GM12878 (cell line): ENCODE measurements around the gene PEX6. TPM values are rescaled to one million over a fixed set of nuclear protein-coding genes. Genes with fewer than 3 reads are reported as not detected.

Experiments used
- ASH2L ChIP-seq: fragments of 300-600, 200-600 bp; sonication (generic); IDR thresholded peaks from 2 replicates; pipeline ENCODE4 v1.6.1; 2017; ENCODE audit warnings: low read depth, mild to moderate bottlenecking, borderline replicate concordance
- BMI1 ChIP-seq: fragments of 450-650 bp; IDR thresholded peaks from 2 replicates; pipeline ENCODE4 v1.6.1; 2016; ENCODE audit warnings: mild to moderate bottlenecking, moderate library complexity, borderline replicate concordance
- CBX5 ChIP-seq: sonication (generic); IDR thresholded peaks from 2 replicates; pipeline ENCODE4 v1.6.1; 2016; ENCODE audit warnings: low read depth, moderate library complexity, mild to moderate bottlenecking, inconsistent platforms
- CHD2 ChIP-seq: IDR thresholded peaks from 2 replicates; pipeline ENCODE4 v1.6.1; 2011; ENCODE audit warnings: low read depth, low read length, improper control_type of control experiment, borderline replicate concordance
- JUNB ChIP-seq: IDR thresholded peaks from 2 replicates; pipeline ENCODE4 v1.6.1; 2016; ENCODE audit warnings: antibody characterized with exemption, mild to moderate bottlenecking
- LARP7 ChIP-seq: fragments of 450-650 bp; IDR thresholded peaks from 2 replicates; pipeline ENCODE4 v1.6.1; 2017; ENCODE audit warnings: mild to moderate bottlenecking
- POLR2A ChIP-seq: IDR thresholded peaks from 2 replicates; pipeline ENCODE4 v1.6.1; 2011; ENCODE audit warnings: low read depth, mild to moderate bottlenecking, low read length
- RCOR1 ChIP-seq: conservative IDR thresholded peaks from 2 replicates; pipeline ENCODE4 v1.6.1; 2012; ENCODE audit warnings: low read depth, low read length, improper control_type of control experiment
- RFX5 ChIP-seq: IDR thresholded peaks from 2 replicates; pipeline ENCODE4 v1.6.1; 2011; ENCODE audit warnings: low read depth, low read length, improper control_type of control experiment
- SPI1 ChIP-seq: IDR thresholded peaks from 2 replicates; pipeline ENCODE4 v1.6.1; 2011; ENCODE audit warnings: low read depth, mild to moderate bottlenecking, low read length, moderate library complexity, borderline replicate concordance; ENCODE audit not compliant: insufficient read depth
- SREBF1 ChIP-seq: IDR thresholded peaks from 2 replicates; pipeline ENCODE4 v1.6.1; 2012; ENCODE audit warnings: mild to moderate bottlenecking, low read length
- STAT3 ChIP-seq: IDR thresholded peaks from 2 replicates; pipeline ENCODE4 v1.6.1; 2011; ENCODE audit warnings: low read depth, low read length, improper control_type of control experiment
- SUPT20H ChIP-seq: IDR thresholded peaks from 2 replicates; pipeline ENCODE4 v1.6.1; 2011; ENCODE audit warnings: low read depth, mild to moderate bottlenecking, low read length, moderate library complexity, borderline replicate concordance; ENCODE audit not compliant: control insufficient read depth
- SUZ12 ChIP-seq: fragments of 200-600 bp; sonication (generic); IDR thresholded peaks from one replicate; pipeline ENCODE4 v1.6.1; 2018; ENCODE audit warnings: antibody characterized with exemption, mild to moderate bottlenecking; ENCODE audit not compliant: unreplicated experiment
- TBL1XR1 ChIP-seq: IDR thresholded peaks from 2 replicates; pipeline ENCODE4 v1.6.1; 2012; ENCODE audit warnings: low read depth, low read length, improper control_type of control experiment
- TCF7 ChIP-seq: IDR thresholded peaks from 2 replicates; pipeline ENCODE4 v1.6.1; 2014; ENCODE audit warnings: antibody characterized with exemption, borderline replicate concordance
- ZBED1 ChIP-seq: IDR thresholded peaks from 2 replicates; pipeline ENCODE4 v1.6.1; 2016; ENCODE audit warnings: borderline replicate concordance
- ZNF24 ChIP-seq: fragments of 450-650 bp; IDR thresholded peaks from 2 replicates; pipeline ENCODE4 v1.6.1; 2017; ENCODE audit warnings: antibody characterized with exemption, mild to moderate bottlenecking
- ZNF384 ChIP-seq: IDR thresholded peaks from 2 replicates; pipeline ENCODE4 v1.6.1; 2012; ENCODE audit warnings: low read depth, mild to moderate bottlenecking, low read length, improper control_type of control experiment, borderline replicate concordance
- ZNF622 ChIP-seq: fragments of 450-650 bp; IDR thresholded peaks from 2 replicates; pipeline ENCODE4 v1.6.1; 2017; ENCODE audit warnings: mild to moderate bottlenecking, inconsistent platforms
- polyA plus RNA-seq, 11 experiments: library from polyadenylated mRNA; depleted of rRNA in 4 of 11; unstranded in 6 of 11; stranded (reverse) in 5 of 11; fragments of >200 nt; fragmentation: Nextera tagmentation in 4 of 11; fragmentation: Illumina TruSeq in 1 of 11; extraction: Ambion mirVana in 4 of 11; extraction: Trizol in 1 of 11; gene quantifications; 1 replicate in 1 of 11; 2 replicates in 10 of 11; pipeline versions ENCODE4 v1.2.1 to v1.2.3, GENCODE V29; 2011 to 2016; ENCODE audit warnings: inconsistent platforms in 2 of 11, missing spikeins in 2 of 11, low read depth in 1 of 11
- total RNA-seq, 4 experiments: library from RNA; depleted of rRNA in 3 of 4; stranded (reverse); fragments of >200 nt in 3 of 4; fragmentation: Illumina TruSeq in 1 of 4; extraction: Trizol in 1 of 4; gene quantifications; 2 replicates each; pipeline versions ENCODE4 v1.2.1 to v1.2.3, GENCODE V29; 2013 to 2021
- TF ChIP-seq, protein P1 (sequence below): fragments of 450-650 bp; IDR thresholded peaks from 2 replicates; pipeline ENCODE4 v1.6.1; 2017; ENCODE audit warnings: mild to moderate bottlenecking, moderate library complexity
- TF ChIP-seq, protein P2 (sequence below): IDR thresholded peaks from 2 replicates; pipeline ENCODE4 v1.6.1; 2012; ENCODE audit warnings: low read depth, low read length, improper control_type of control experiment
- TF ChIP-seq, protein P3 (sequence below): fragments of 450-650 bp; IDR thresholded peaks from 2 replicates; pipeline ENCODE4 v1.6.1; 2016; ENCODE audit warnings: mild to moderate bottlenecking
- TF ChIP-seq, protein P4 (sequence below): IDR thresholded peaks from 2 replicates; pipeline ENCODE4 v1.6.1; 2011; ENCODE audit warnings: low read depth, mild to moderate bottlenecking, low read length, moderate library complexity, borderline replicate concordance; ENCODE audit errors: extremely low read depth
- TF ChIP-seq, protein P5 (sequence below): fragments of 450-650 bp; IDR thresholded peaks from 2 replicates; pipeline ENCODE4 v1.6.1; 2016; ENCODE audit warnings: mild to moderate bottlenecking

Gene PEX6
- total and polyA plus RNA-seq, 10 of the 15 experiments (the other 5 are each of a cell fraction or from before 2014, with no cell fraction given): 0.39 to 21.1 (median 7.8) TPM

DNA sequence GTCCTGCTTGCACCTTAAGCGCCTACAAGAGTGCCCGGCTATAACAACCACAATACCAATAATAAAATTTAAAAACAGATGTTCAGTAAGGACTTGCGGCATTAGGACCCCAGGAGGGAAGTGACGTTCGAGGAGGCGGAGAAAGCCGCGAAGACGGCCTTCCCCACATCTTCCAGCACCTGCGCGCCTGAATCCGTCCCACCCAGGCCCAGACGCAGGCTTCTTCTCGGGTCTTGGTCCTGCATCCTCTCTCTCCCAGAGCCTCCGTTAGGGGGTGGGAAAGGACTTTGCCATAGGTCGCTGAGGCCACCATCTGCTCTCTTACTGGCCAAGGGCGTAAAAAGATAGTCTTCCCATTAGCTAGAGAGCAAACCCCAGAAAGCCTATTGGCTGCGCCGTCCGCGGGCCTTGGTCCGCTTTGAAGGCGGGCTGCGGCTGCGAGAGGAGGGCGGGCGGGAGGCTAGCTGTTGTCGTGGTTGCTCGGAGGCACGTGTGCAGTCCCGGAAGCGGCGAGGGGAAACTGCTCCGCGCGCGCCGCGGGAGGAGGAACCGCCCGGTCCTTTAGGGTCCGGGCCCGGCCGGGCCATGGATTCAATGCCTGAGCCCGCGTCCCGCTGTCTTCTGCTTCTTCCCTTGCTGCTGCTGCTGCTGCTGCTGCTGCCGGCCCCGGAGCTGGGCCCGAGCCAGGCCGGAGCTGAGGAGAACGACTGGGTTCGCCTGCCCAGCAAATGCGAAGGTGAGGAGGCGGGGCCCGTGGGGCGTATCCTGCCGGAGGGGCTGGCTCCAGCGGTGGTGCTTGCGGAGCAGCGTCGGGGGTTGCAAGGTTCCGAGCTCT is 49.8 kb downstream of the PEX6 start, which contains the start of gene CNPY3 (continued):
- TF ChIP-seq, protein P1, sequence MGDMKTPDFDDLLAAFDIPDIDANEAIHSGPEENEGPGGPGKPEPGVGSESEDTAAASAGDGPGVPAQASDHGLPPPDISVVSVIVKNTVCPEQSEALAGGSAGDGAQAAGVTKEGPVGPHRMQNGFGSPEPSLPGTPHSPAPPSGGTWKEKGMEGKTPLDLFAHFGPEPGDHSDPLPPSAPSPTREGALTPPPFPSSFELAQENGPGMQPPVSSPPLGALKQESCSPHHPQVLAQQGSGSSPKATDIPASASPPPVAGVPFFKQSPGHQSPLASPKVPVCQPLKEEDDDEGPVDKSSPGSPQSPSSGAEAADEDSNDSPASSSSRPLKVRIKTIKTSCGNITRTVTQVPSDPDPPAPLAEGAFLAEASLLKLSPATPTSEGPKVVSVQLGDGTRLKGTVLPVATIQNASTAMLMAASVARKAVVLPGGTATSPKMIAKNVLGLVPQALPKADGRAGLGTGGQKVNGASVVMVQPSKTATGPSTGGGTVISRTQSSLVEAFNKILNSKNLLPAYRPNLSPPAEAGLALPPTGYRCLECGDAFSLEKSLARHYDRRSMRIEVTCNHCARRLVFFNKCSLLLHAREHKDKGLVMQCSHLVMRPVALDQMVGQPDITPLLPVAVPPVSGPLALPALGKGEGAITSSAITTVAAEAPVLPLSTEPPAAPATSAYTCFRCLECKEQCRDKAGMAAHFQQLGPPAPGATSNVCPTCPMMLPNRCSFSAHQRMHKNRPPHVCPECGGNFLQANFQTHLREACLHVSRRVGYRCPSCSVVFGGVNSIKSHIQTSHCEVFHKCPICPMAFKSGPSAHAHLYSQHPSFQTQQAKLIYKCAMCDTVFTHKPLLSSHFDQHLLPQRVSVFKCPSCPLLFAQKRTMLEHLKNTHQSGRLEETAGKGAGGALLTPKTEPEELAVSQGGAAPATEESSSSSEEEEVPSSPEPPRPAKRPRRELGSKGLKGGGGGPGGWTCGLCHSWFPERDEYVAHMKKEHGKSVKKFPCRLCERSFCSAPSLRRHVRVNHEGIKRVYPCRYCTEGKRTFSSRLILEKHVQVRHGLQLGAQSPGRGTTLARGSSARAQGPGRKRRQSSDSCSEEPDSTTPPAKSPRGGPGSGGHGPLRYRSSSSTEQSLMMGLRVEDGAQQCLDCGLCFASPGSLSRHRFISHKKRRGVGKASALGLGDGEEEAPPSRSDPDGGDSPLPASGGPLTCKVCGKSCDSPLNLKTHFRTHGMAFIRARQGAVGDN: no peak; the same call in 1 of the 2 replicates
- TF ChIP-seq TBL1XR1 (no peak), ZBED1 (0 out of 2 replicates have a peak, but pooled peaks have one; percentile 57), ZNF384 (no peak), BMI1 (no peak), POLR2A (peak; percentile 87), ZNF24 (no peak), STAT3 (no peak), RFX5 (peak; percentile 84), CHD2 (peak; percentile 94), LARP7 (peak; percentile 93), ZNF622 (no peak), SPI1 (no peak), ASH2L (no peak), RCOR1 (peak; percentile 82; the same call in 1 of the 2 replicates), SUPT20H (no peak), SUZ12 (no peak), CBX5 (no peak), JUNB (no peak), SREBF1 (no peak; the same call in 1 of the 2 replicates), TCF7 (no peak)
- TF ChIP-seq, protein P2, sequence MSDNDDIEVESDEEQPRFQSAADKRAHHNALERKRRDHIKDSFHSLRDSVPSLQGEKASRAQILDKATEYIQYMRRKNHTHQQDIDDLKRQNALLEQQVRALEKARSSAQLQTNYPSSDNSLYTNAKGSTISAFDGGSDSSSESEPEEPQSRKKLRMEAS: peak; percentile 96
- TF ChIP-seq, protein P3, sequence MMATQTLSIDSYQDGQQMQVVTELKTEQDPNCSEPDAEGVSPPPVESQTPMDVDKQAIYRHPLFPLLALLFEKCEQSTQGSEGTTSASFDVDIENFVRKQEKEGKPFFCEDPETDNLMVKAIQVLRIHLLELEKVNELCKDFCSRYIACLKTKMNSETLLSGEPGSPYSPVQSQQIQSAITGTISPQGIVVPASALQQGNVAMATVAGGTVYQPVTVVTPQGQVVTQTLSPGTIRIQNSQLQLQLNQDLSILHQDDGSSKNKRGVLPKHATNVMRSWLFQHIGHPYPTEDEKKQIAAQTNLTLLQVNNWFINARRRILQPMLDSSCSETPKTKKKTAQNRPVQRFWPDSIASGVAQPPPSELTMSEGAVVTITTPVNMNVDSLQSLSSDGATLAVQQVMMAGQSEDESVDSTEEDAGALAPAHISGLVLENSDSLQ: no peak; the same call in 1 of the 2 replicates
- TF ChIP-seq, protein P4, sequence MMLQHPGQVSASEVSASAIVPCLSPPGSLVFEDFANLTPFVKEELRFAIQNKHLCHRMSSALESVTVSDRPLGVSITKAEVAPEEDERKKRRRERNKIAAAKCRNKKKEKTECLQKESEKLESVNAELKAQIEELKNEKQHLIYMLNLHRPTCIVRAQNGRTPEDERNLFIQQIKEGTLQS: 0 out of 2 replicates have a peak, but pooled peaks have one; percentile 18
- TF ChIP-seq, protein P5, sequence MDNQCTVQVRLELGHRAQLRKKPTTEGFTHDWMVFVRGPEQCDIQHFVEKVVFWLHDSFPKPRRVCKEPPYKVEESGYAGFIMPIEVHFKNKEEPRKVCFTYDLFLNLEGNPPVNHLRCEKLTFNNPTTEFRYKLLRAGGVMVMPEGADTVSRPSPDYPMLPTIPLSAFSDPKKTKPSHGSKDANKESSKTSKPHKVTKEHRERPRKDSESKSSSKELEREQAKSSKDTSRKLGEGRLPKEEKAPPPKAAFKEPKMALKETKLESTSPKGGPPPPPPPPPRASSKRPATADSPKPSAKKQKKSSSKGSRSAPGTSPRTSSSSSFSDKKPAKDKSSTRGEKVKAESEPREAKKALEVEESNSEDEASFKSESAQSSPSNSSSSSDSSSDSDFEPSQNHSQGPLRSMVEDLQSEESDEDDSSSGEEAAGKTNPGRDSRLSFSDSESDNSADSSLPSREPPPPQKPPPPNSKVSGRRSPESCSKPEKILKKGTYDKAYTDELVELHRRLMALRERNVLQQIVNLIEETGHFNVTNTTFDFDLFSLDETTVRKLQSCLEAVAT: no peak
